Keratinocyte (primary cell): ENCODE data around the gene CFAP300.

Source experiments
- EZH2 ChIP-seq: IDR thresholded peaks from one replicate; pipeline ENCODE4 v1.6.1; 2012; ENCODE audit warnings: inconsistent platforms, mild to moderate bottlenecking, low read length, moderate library complexity
- TF ChIP-seq, protein P1 (sequence below), 3 experiments: IDR thresholded peaks in 1 of 3; conservative IDR thresholded peaks in 1 of 3; optimal IDR thresholded peaks in 1 of 3; 2 replicates in 2 of 3; 3 replicates in 1 of 3; pipeline versions ENCODE3 to v1.5.1; 2011; ENCODE audit warnings: low read length in 3 of 3, mild to moderate bottlenecking in 3 of 3, moderate library complexity in 2 of 3, control low read depth in 1 of 3, inconsistent platforms in 1 of 3; ENCODE audit not compliant: insufficient read depth in 2 of 3; ENCODE audit errors: extremely low read depth in 1 of 3

DNA sequence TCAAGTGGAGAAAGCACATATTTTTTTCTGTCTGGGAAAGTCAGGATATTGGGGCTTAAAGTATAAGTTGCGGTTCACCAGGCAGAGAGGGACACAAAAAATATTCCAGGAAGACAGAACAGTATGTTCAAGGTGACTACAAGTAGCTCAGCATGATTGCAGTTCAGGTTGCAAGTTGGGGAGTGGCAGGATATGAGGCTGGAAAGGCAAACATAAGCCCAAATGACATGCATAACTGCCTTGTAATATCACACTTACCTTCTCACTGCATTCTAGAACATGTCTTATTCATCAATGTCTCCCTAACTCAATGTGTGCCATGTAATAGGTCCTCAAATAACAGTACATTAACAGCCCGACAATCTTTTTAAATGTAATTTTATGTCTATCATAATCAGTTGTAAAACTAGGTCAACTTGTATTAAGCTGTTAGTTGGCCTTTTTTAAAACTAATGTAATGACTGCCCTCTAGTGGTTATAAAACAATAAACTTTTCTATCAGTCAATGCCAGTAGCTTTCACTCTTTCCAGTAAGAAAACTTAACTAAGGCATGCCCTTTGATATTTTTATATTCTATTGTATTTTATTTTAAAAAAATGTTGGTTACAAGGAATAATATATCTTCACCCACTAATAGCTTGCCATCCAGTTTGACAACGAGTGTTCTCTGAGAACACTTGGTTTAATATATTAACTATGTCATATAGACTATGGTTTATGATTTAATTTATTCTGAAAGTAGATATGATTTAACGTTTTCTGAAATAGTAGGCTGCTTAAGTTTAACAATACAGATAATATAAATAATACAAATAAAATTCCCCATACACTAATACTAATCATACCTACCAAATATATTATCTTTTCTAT, 39.4 kb upstream of the CFAP300 start:
- TF ChIP-seq, protein P1, sequence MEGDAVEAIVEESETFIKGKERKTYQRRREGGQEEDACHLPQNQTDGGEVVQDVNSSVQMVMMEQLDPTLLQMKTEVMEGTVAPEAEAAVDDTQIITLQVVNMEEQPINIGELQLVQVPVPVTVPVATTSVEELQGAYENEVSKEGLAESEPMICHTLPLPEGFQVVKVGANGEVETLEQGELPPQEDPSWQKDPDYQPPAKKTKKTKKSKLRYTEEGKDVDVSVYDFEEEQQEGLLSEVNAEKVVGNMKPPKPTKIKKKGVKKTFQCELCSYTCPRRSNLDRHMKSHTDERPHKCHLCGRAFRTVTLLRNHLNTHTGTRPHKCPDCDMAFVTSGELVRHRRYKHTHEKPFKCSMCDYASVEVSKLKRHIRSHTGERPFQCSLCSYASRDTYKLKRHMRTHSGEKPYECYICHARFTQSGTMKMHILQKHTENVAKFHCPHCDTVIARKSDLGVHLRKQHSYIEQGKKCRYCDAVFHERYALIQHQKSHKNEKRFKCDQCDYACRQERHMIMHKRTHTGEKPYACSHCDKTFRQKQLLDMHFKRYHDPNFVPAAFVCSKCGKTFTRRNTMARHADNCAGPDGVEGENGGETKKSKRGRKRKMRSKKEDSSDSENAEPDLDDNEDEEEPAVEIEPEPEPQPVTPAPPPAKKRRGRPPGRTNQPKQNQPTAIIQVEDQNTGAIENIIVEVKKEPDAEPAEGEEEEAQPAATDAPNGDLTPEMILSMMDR (optimal IDR thresholded peaks at IDR 0.05 in 1 of 3, IDR thresholded peaks at IDR 0.05 in 1 of 3, conservative IDR thresholded peaks at IDR 0.05 in 1 of 3; ENCODE audit: extremely low read depth in 1 of 3, insufficient read depth in 2 of 3, low read length in 3 of 3) = peak in 2 of 3 experiments; percentile 16 to 20
- no peak for TF ChIP-seq EZH2
